EH (cell line): ENCODE measurements around the gene TAS1R3.

ENCODE experiments used
- DNase-seq: peaks from one replicate; pipeline ENCODE4 v3.0.0-alpha.2; 2015; ENCODE audit warnings: low read depth

Gene TAS1R3

GRCh38 chr1:1340791-1341548 lies 9.9 kb downstream of the TAS1R3 start:
- no peak for DNase-seq

- DNase-seq, result no peak
Measured at GRCh38 chr1:1341549-1342021, 10.5 kb downstream of the TAS1R3 start.

- DNase-seq, result no peak
Measured at GRCh38 chr1:1342061-1342562, 11.0 kb downstream of the TAS1R3 start.

GRCh38 chr1:1342584-1343115 lies 11.6 kb downstream of the TAS1R3 start:
- DNase-seq, result no peak

GRCh38 chr1:1343811-1344421 lies 12.8 kb downstream of the TAS1R3 start:
- DNase-seq, result no peak

GRCh38 chr1:1344655-1345361 lies 13.7 kb downstream of the TAS1R3 start:
- peak; percentile 87 for DNase-seq

GRCh38 chr1:1345384-1345783 lies 14.3 kb downstream of the TAS1R3 start:
- DNase-seq, result peak; percentile 26

GRCh38 chr1:1345860-1346500 lies 14.9 kb downstream of the TAS1R3 start:
- no peak for DNase-seq

- DNase-seq, result no peak
Measured at GRCh38 chr1:1346501-1346890, 15.4 kb downstream of the TAS1R3 start.

- no peak for DNase-seq
Measured at GRCh38 chr1:1347026-1347595, 16.0 kb downstream of the TAS1R3 start.

- DNase-seq, result peak; percentile 66
Measured at GRCh38 chr1:1347663-1348419, 16.8 kb downstream of the TAS1R3 start.

- DNase-seq, result peak; percentile 47
Measured at GRCh38 chr1:1348420-1349255, 17.6 kb downstream of the TAS1R3 start.

- peak; percentile 80 for DNase-seq
Measured at GRCh38 chr1:1349256-1350012, 18.4 kb downstream of the TAS1R3 start, which contains the start of gene DVL1. TSS of gene DVL1 (minus strand) at chr1:1349418. CDS start at chr1:1349065, 353 bp downstream.

GRCh38 chr1:1351511-1352427 lies 20.7 kb downstream of the TAS1R3 start:
- peak; percentile 61 for DNase-seq

GRCh38 chr1:1352786-1353388 lies 21.8 kb downstream of the TAS1R3 start:
- no peak for DNase-seq

- no peak for DNase-seq
Measured at GRCh38 chr1:1353389-1354151, 22.5 kb downstream of the TAS1R3 start.
